Activated CD8-positive, alpha-beta memory T cell treated with anti-CD3 and anti-CD28 coated beads, Interleukin-2, amount 50 U/mL, for 48 hours (primary cell): ENCODE results near the gene IL17B.

ENCODE experiments used
- DNase-seq: peaks from one replicate; pipeline ENCODE4 v3.0.0-alpha.2; 2020

The IL17B gene

DNA sequence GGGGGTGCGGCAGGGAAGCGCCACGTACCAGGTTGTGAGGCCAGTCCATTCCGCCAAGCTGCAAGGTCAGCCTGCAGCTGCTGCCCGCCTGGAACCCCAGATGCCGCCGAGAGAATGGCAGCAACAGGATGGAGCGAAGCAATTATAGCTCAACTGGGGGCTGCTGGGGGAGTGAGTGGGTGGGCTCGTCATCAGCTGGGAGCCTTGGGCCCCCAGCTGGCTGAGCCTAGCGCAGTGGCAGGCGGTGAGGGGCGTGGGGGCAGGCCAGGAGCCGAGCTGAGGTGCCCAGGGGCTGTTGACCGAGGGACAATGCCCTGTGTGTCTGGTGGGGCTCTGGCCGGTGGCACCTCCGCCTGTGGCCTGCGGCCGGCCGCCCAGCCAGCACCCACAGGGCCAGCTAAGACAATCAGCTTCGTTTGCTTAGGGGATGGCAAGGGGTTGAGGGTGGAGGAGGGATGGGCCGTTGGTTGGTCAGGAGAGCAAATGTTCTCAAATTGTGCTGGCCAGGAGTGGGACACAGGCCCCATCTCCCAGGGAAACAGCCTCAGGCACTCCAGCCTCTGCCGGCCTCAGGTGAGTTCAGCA lies at the start of gene IL17B:
IL17B (minus strand) TSS at position 116 of the 585 bp plus-strand sequence; CDS start at position 49, 67 bp downstream.
- DNase-seq, result no peak

GRCh38 chr5:149428032-149428431 lies 48.9 kb upstream of the IL17B start:
- DNase-seq, result no peak

DNA sequence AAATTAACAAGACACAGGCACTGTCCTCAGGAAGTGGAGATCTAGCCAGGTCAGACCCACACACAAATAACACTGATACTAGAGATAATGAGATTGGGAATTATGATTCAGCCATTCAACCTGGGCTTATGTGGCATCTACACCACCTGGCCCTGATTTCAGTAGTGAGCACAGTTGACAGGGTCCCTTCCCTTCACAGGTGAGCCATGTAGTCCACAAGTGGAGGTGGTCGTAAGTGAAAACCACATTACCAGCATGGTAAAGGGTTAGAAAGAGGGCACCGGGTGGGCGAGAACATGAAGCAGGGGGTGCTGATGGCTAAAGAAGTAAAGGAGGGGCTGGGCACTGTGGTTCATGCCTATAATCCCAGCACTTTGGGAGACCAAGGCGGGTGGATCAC lies 48.3 kb upstream of the IL17B start:
- DNase-seq, result no peak

DNA sequence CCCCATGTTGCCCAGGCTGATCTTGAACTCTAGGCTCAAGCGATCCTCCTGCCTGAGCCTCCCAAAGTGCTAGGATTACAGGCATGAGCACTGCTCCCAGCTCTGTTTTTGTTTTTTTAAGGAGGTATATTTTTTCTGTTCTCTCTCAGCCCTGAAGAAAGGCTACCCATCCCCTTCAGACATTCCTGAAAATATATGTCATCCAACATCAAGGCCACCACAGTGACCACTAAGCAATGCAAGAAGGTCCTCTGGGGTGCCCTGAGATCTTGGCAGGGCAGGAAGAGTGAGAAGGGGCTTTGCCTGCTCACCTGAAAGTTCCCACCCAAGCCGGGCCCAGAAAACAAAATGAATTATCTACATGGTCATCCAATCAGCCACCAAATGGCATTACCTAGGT lies 47.8 kb upstream of the IL17B start:
- no peak for DNase-seq

DNA sequence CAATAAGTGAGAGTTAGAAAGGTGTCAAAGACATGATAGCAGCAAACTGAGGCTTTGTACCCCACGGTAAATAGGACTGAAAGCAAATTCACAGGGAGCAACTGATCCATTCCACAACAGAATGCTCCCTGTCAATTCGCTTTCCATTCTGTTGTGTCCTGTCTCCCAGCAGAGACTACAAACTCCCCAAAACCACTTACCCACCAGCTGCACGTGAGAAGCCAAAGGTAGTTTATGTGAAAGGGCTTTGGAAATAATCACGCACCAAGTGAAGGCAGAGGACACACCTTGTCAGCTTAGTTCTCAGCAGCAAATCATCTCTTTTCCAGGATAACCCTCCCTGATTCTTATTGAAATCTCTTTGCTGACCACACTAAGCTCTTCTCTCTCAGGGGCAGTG lies 46.6 kb upstream of the IL17B start:
- DNase-seq, result no peak

GRCh38 chr5:149424371-149425315 lies 45.6 kb upstream of the IL17B start:
- no peak for DNase-seq

- DNase-seq, result no peak
These were observed 44.7 kb upstream of the IL17B start for GRCh38 chr5:149423794-149424268.

GRCh38 chr5:149423049-149423793 lies 44.1 kb upstream of the IL17B start:
- DNase-seq, result no peak

DNA sequence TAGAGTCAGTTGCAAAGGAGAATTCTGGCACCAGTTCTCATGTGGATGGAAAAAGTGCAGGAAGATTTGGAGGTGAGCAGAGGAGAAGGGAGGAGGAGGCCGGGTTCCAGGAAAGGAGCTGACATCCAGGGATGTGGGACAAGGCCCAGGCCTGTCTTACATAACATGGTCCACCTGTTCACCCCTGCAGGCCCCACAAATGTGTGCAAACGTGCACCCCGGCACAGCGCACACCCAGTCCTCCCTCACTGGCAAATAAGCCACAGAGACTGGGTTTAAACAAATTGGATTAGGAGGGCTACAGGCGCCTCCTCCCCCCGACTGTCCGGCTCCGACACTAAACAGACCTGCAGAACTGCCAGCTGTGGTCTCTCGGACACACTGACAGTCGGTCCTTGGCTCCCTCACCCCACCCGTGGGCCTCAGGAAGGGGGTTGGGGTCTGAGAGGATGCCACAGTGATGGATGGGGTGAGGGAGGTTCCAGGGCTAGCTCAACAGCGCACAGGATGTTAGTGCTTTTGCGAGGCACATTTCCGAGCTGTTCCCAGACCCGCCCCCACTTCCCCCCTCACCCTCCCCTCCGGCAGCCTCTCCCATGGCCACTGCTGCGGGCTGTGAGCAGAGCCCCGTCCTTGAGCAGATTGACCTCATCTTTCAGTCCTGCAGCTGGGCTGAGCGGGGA lies 43.4 kb upstream of the IL17B start:
- DNase-seq, result no peak

DNA sequence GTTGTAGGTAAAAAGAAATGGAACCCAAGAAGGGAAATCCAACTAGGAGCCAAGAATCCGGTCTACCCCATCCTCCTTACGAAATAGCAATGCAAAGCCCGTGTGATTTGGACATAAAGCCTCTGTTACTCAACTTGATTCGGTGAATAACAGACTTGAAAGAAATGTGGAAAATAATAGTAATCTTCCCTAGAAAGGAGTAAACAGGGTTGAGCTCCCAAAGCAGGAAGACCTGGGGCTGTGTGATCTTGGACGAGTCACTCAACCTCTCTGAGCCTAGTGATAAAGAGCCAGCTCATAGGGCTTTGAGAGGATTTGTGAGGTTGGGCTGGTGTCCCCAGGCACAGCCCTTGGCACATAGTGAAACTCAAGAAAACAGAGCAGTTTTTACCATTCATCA lies 42.7 kb upstream of the IL17B start:
- no peak for DNase-seq

- DNase-seq, result no peak
These were observed 42.2 kb upstream of the IL17B start for GRCh38 chr5:149421372-149421685.

- DNase-seq, result no peak
These were observed 41.7 kb upstream of the IL17B start for GRCh38 chr5:149420545-149421371.

DNA sequence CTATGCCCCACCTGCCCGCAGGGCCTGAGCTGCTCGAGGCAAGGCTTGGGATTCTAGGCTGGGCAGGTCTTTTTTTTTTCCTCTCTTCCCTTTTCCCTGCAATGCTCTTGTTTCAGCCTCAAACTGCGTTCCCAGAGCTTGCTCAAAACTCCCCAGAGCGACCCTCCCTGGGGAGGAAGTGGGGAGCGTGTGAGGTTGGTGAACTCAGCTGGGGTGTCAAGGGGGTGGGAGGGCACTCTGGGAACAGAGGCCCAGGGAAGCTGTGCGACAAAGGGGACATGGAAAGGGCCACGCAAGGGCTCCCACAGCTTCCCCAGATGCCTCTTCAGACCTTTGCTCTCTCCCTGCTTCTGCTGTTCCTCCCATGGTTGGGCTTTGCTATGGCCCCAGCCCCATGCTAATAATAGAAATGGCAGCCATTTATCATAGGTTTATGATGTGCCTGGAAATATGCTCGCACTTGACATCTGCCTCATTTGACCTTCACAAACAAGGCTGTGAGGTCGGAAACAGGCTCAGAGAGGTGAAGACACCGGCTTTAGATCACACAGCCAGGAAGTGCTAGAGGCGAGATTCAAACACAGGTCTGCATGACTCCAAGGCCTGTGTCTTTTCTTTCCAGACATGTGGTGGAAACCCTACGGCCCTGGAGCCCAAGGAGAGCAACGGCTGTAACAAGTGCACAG lies 40.9 kb upstream of the IL17B start:
- DNase-seq, result no peak

GRCh38 chr5:149419532-149419858 lies 40.4 kb upstream of the IL17B start:
- DNase-seq, result no peak

GRCh38 chr5:149418910-149419531 lies 39.9 kb upstream of the IL17B start:
- no peak for DNase-seq

DNA sequence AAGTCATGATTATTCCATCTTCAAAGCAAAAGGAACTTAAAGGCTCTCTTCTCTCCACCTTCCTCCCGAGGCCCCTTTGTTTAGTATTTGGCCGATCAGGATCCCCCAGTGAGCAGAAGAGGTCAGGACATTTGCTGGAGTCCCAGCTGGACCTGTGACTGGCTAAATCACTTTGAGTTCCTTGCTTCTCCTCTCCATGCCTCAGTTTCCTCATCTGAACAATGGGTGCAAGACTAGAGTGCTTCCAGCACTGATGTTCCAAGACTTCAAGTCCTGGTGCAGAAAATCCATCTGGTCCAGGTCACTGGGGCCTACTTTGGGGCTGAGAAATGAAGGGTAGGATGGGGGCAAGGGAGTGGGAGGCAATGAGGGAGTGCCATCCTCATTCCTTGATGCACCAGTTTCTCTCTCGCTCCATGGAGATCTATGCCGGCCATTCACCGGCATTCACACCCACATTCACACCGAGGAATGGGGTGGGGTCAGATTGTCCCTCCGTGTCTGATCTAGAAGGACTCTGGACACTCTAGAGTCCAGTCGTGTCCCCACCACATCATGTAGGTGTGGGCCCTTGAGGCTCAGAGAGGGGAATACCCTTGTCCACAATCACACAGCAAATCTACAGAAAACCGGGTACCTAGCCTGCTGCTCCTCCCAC lies 38.7 kb upstream of the IL17B start:
- no peak for DNase-seq

GRCh38 chr5:149416987-149417710 lies 38.1 kb upstream of the IL17B start:
- DNase-seq, result no peak

DNA sequence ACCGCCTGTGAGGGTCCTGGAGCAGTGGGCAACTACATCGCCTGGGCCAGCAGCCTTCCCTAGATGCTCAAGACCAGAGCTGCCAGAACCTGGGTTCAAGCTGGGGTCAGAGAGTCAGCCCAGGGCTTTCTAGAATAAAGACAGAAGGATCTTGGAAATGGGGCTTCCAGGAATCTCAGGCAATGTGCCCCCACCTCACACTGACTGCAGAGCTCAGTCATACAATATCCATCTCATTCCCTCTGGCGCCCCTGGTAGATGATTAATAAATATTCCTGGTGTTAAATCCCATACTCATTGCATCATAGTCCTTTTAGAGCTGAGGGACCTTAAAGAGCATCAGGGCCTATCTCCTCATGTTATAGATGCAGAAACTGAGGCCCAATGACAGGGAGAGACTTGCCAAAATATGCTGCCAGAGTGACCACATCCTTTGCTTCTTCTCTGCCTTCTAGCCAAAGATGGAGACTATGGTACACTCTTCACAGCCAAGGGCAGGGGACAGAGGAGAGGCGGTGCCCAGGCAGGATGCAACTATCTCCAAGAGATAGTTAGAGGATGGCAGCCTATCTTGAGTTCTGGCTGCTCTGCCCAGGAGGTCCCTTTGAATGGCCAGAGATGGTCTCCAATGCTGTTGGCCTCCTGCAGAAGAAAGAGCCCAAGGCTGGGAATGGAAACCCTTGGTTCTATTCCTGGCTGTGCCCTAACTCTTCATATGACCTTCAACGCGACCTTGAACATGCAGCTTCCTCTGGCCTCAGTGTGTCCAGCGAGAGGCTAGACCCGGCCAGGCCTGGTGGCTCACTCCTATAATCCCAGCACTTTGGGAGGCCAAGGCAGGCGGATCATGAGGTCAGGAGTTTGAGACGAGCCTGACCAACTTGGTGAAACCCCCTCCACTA lies 36.2 kb upstream of the IL17B start:
- DNase-seq, result no peak
